Fibroblast of the conjunctiva (primary cell): ENCODE results near the gene NPY1R.

Experiments
- DNase-seq: peaks from one replicate; pipeline ENCODE4 v3.0.0-alpha.2; 2010; ENCODE audit warnings: low read depth

NPY1R gene

GRCh38 chr4:163332526-163333406 lies at the start of gene NPY1R:
Gene NPY1R, minus strand, starts transcription at chr4:163332596. Its CDS starts 6,042 bp downstream, at chr4:163326554.
- DNase-seq: peak; percentile 62

GRCh38 chr4:163380703-163381102 lies 48.3 kb upstream of the NPY1R start:
- DNase-seq: no peak

DNA sequence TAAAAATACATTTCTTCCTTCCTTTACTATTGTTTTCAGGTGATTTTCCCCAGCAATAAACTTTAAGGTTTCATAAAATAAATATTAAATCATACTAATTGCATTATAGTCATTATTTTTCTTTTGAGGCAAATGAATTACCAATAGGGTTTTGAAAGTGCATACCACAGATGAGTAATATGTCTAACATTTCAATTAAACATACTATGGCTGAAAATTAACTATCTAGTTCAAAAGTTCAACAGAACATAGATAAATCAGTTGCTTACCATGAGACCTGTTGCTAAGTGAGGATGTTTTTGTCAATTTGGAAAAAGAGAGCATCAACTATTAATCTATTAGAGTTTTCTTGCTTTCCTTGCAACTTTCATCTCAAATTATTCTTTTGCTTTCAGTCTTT lies 46.3 kb upstream of the NPY1R start:
- DNase-seq: no peak

DNA sequence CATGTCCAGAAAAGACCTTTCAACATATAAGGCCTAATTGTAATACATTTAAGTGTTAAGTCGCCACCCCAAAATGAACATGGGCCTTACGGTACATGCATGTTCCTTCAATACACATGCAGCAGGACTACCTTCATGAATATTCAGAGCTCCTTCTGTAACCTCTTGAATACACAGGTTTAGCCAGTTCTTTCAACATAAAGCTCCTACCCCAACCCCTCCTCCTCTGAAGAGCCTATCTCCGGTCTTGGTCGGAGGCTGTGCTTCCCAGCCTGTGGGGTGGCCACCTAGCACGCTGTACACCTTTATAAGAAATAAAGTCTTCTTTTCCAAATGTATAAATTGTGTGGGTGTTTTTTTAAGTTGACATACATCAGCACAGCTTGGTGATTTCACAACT lies 39.6 kb upstream of the NPY1R start:
- no peak for DNase-seq

DNA sequence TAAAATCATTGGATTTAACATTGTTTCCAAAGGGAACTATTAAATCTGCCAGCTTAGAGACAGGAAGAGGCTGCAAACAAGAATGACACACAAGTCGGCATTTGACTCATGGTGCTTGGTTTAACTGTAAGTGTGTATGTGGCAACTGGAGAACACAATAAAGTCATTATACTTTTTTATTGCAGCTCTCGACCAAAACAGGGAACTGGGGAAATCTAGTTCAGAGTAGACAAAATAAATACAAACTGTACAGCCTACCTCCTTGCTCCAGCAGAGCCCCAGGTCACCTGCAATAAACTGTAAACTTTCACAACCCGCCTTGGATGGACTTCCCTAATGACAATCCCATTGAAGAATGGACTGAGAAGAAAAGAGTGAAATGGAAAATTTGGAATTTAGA lies 35.3 kb upstream of the NPY1R start:
- DNase-seq: no peak

DNA sequence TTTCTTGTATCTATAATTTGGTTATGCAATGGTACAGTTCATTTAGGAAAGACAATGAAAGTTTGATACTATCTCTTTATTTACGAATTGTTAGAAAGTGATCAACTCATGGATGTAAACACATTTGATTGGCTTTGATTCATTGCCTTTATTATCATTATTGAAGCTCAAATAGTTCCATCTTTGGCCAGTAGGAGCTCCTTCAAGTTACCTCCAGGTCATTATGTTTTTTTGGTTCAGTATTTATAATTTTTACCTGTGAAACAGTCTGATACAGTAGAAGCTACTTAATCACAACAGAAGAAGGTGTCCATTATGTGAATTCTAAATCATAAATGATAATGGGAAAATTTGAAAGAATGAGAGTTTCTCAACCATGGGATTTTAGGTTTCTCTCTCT lies 23.7 kb upstream of the NPY1R start:
- DNase-seq: no peak

GRCh38 chr4:163353054-163353453 lies 20.7 kb upstream of the NPY1R start:
- DNase-seq: no peak

DNA sequence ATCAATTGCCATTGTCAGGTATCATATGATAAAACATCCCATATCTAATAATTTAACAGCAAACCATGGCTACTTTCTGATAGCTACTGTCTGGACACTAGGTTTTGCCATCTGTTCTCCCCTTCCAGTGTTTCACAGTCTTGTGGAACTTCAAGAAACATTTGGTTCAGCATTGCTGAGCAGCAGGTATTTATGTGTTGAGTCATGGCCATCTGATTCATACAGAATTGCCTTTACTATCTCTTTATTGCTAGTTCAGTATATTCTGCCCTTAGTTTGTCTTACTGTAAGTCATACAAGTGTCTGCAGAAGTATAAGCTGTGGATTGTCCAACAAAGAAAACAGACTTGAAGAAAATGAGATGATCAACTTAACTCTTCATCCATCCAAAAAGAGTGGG lies 18.3 kb upstream of the NPY1R start:
- no peak for DNase-seq

GRCh38 chr4:163344147-163345125 lies 12.0 kb upstream of the NPY1R start:
- no peak for DNase-seq

GRCh38 chr4:163343604-163344146 lies 11.3 kb upstream of the NPY1R start, which contains the start of gene NPY5R:
Gene NPY5R, plus strand, starts transcription at chr4:163343892. Its CDS starts 6,382 bp downstream, at chr4:163350274.
- no peak for DNase-seq

DNA sequence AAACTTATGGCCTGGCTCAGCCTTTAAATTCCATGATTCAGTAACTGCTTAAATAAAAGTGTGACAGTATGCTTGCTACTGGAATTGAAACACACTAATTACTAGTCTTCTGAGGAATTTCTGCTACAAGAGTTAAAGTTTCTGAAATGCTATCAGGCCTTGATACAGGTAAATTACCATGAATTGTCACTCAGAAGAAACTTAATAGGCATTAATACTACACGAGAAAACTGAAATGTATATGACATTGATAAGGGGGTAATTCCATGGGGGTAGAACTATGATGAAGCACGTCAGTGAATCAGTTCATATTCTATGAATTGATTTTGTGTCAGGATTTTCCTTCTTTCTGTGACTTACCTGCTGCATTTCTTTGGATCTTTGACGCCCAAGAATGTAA lies 3.0 kb upstream of the NPY1R start:
- no peak for DNase-seq

- DNase-seq: no peak
These were observed 593 bp downstream of the NPY1R start for GRCh38 chr4:163331629-163332376.

DNA sequence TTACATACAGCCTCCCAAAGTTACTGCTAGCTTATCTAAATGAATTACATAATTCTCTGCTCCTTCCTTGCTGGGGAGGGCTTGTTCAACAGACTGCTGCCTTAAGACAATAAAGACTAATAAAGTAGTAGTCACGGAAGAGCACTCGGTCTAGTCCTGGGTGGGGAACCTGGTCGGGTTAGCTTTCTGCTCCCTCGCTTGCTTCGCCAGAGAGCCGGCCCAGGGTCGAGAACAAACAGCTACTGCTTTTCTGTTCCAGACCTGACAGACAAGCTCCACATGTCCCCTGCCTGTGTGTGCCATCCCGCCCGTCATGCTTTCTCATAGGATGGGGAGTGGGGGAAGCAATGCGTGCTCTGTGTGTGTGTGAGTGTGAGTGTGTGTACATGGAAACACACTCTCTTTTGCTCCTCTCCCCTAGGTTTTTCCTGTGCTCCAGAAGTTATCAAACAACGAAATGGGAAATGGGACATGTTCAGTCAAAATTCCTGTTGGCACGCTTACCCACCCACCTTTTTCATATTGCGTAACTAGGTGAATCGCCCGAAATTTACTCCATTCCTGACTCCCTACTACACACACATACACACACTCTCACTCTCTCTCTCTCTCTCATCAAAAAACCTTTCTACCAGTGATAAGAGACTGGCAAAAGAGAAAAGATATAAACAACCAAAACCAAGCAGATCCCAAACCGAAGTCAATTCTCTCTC lies 1.3 kb downstream of the NPY1R start:
- DNase-seq: no peak

- no peak for DNase-seq
These were observed 15.3 kb downstream of the NPY1R start for GRCh38 chr4:163317110-163317509.

- no peak for DNase-seq
These were observed 22.9 kb downstream of the NPY1R start for GRCh38 chr4:163309466-163309865.

- no peak for DNase-seq
These were observed 29.3 kb downstream of the NPY1R start for GRCh38 chr4:163303069-163303468.

GRCh38 chr4:163300445-163300844 lies 32.0 kb downstream of the NPY1R start:
- DNase-seq: no peak

GRCh38 chr4:163295138-163295537 lies 37.3 kb downstream of the NPY1R start:
- no peak for DNase-seq

DNA sequence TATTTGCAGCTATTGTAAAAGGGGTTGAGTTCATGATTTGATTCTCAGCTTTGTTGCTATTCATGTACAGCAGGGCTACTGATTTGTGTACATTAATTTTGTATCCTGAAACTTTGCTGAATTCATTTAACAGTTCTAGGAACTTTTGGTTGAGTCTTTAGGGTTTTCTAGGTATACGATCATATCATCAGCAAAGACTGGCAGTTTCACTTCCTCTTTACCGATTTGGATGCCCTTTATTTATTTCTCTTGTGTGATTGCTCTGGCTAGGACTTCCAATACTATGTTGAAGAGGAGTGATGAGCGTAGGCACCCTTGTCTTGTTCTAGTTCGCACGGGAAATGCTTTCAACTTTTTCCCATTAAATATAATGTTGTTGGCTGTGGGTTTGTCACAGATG lies 48.1 kb downstream of the NPY1R start:
- no peak for DNase-seq

GRCh38 chr4:163280703-163281519 lies 51.5 kb downstream of the NPY1R start:
- no peak for DNase-seq
